ENCODE results near the gene ANKRD55. TPM values are rescaled to one million over a fixed set of nuclear protein-coding genes. Genes with fewer than 3 reads are reported as not detected.
A peak's percentile ranks its signal among the peaks of the same experiment; 100 is the strongest.

The ANKRD55 gene
- total and polyA plus RNA-seq, 2 donors (not counting 1 experiment from before 2014, with no cell fraction given), result not detected

GRCh38 chr5:56148453-56148971 lies 84.6 kb downstream of the ANKRD55 start:
- Histone ChIP-seq H3K79me2 (ENCODE audit: control insufficient read depth, insufficient read depth, low read length) (no peaks in the 10 kb centered on the region), H3K27me3 (ENCODE audit: control insufficient read depth, insufficient read depth, low read length) (no peaks in the 10 kb centered on the region), H3K27ac (ENCODE audit: insufficient read depth, low read length) (no peak overlapping the region), H3K9me3 (ENCODE audit: control insufficient read depth, insufficient read depth, low read depth, low read length) (no peaks in the 10 kb centered on the region), H3K4me3 (replicated peaks in 1 of 4; ENCODE audit: control extremely low read depth in 1 of 4, insufficient read depth in 1 of 4, low read depth in 3 of 4, low read length in 4 of 4) (no peak overlapping the region), H3K9ac (ENCODE audit: insufficient read depth, low read length) (no peak overlapping the region), H4K20me1 (ENCODE audit: control insufficient read depth, extremely low read depth, insufficient read depth, low read length) (no peaks in the 10 kb centered on the region), H3K36me3 (ENCODE audit: control insufficient read depth, insufficient read depth, low read length) (no peaks in the 10 kb centered on the region), H3K4me2 (ENCODE audit: extremely low read depth, insufficient read depth, low read length) (no peak overlapping the region), H2AFZ (ENCODE audit: low read length) (no peak overlapping the region), H3K4me1 (ENCODE audit: control insufficient read depth, extremely low read depth, insufficient read depth, low read length) (no peaks in the 10 kb centered on the region)
- peak in 1 of 2 donors; percentile 30 for DNase-seq (ENCODE audit: low read depth in 2 of 2)
- TF ChIP-seq EZH2 (IDR thresholded peaks at IDR 0.05; ENCODE audit: low read length, missing control alignments) (no peak), CTCF (conservative IDR thresholded peaks at IDR 0.05 in 1 of 2, IDR thresholded peaks at IDR 0.05 in 1 of 2; ENCODE audit: low read depth in 1 of 2, low read length in 2 of 2) (no peak)

GRCh38 chr5:56147659-56148230 lies 85.4 kb downstream of the ANKRD55 start:
- no peaks in the 10 kb centered on the region for H3K4me1 ChIP-seq (ENCODE audit: control insufficient read depth, extremely low read depth, insufficient read depth, low read length)
- H3K4me3 ChIP-seq (replicated peaks in 1 of 4; ENCODE audit: control extremely low read depth in 1 of 4, insufficient read depth in 1 of 4, low read depth in 3 of 4, low read length in 4 of 4), result no peak overlapping the region
- no peak overlapping the region for H3K4me2 ChIP-seq (ENCODE audit: extremely low read depth, insufficient read depth, low read length)
- TF ChIP-seq CTCF (conservative IDR thresholded peaks at IDR 0.05 in 1 of 2, IDR thresholded peaks at IDR 0.05 in 1 of 2; ENCODE audit: low read depth in 1 of 2, low read length in 2 of 2) (no peak), EZH2 (IDR thresholded peaks at IDR 0.05; ENCODE audit: low read length, missing control alignments) (no peak)
- H3K36me3 ChIP-seq (ENCODE audit: control insufficient read depth, insufficient read depth, low read length), result no peaks in the 10 kb centered on the region
- DNase-seq (ENCODE audit: low read depth in 2 of 2), result no peak
- no peak overlapping the region for H3K27ac ChIP-seq (ENCODE audit: insufficient read depth, low read length)
- no peaks in the 10 kb centered on the region for H3K27me3 ChIP-seq (ENCODE audit: control insufficient read depth, insufficient read depth, low read length)
- H3K9me3 ChIP-seq (ENCODE audit: control insufficient read depth, insufficient read depth, low read depth, low read length), result no peaks in the 10 kb centered on the region
- H4K20me1 ChIP-seq (ENCODE audit: control insufficient read depth, extremely low read depth, insufficient read depth, low read length), result no peaks in the 10 kb centered on the region
- no peak overlapping the region for H2AFZ ChIP-seq (ENCODE audit: low read length)
- H3K79me2 ChIP-seq (ENCODE audit: control insufficient read depth, insufficient read depth, low read length), result no peaks in the 10 kb centered on the region
- H3K9ac ChIP-seq (ENCODE audit: insufficient read depth, low read length), result no peak overlapping the region

DNA sequence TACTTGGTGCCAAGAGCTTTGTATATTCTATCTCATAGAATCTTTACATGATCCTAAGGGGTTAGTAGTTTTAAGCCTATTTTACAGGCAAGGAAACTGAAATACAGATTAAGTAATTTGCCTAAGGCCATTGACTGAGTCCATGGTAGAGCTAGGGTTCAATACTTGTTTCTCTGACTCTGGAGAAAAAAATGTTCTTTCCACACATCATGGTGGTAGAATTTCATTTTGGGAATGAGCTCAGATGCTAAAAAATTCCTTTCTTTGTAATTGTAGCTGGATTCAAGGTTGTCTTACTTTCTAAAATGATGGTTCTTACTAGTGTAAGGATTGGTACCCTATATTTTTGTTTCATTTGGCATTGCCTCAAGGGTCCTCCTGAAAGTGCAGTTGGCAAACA lies 86.0 kb downstream of the ANKRD55 start:
- no peaks in the 10 kb centered on the region for H3K9me3 ChIP-seq (ENCODE audit: control insufficient read depth, insufficient read depth, low read depth, low read length)
- H4K20me1 ChIP-seq (ENCODE audit: control insufficient read depth, extremely low read depth, insufficient read depth, low read length), result no peaks in the 10 kb centered on the region
- H3K9ac ChIP-seq (ENCODE audit: insufficient read depth, low read length), result no peak overlapping the region
- H3K4me3 ChIP-seq (replicated peaks in 1 of 4; ENCODE audit: control extremely low read depth in 1 of 4, insufficient read depth in 1 of 4, low read depth in 3 of 4, low read length in 4 of 4), result no peak overlapping the region
- H3K27ac ChIP-seq (ENCODE audit: insufficient read depth, low read length), result no peak overlapping the region
- H3K4me1 ChIP-seq (ENCODE audit: control insufficient read depth, extremely low read depth, insufficient read depth, low read length), result no peaks in the 10 kb centered on the region
- H3K36me3 ChIP-seq (ENCODE audit: control insufficient read depth, insufficient read depth, low read length), result no peaks in the 10 kb centered on the region
- H3K27me3 ChIP-seq (ENCODE audit: control insufficient read depth, insufficient read depth, low read length), result no peaks in the 10 kb centered on the region
- H3K4me2 ChIP-seq (ENCODE audit: extremely low read depth, insufficient read depth, low read length), result no peak overlapping the region
- no peaks in the 10 kb centered on the region for H3K79me2 ChIP-seq (ENCODE audit: control insufficient read depth, insufficient read depth, low read length)
- no peak for DNase-seq (ENCODE audit: low read depth in 2 of 2)
- no peak for TF ChIP-seq CTCF (conservative IDR thresholded peaks at IDR 0.05 in 1 of 2, IDR thresholded peaks at IDR 0.05 in 1 of 2; ENCODE audit: low read depth in 1 of 2, low read length in 2 of 2)
- TF ChIP-seq EZH2 (IDR thresholded peaks at IDR 0.05; ENCODE audit: low read length, missing control alignments), result no peak
- H2AFZ ChIP-seq (ENCODE audit: low read length), result no peak overlapping the region

Measured in fibroblast of lung (primary cell).